Tibial nerve (tissue), 4 donors: ENCODE measurements around the gene PXN.

Experiments used
- CTCF ChIP-seq, 5 experiments: fragments of 200-600 bp in 3 of 5; fragments of 450-650 bp in 2 of 5; sonication (generic) in 3 of 5; IDR thresholded peaks; one replicate each; pipeline ENCODE4 v1.5.1; 2016 to 2019; ENCODE audit warnings: antibody characterized with exemption in 5 of 5, mild to moderate bottlenecking in 3 of 5, moderate library complexity in 2 of 5
- EP300 ChIP-seq, 2 donors: sonication (generic); formaldehyde crosslinking; IDR thresholded peaks; one replicate each; pipeline ENCODE4 v1.6.1; 2017; ENCODE audit warnings: antibody characterized with exemption in 2 of 2, mild to moderate bottlenecking in 1 of 2
- POLR2A ChIP-seq, 2 donors: fragments of 450-650 bp; IDR thresholded peaks; one replicate each; pipeline ENCODE4 v1.6.1; 2017; ENCODE audit warnings: antibody characterized with exemption in 2 of 2, mild to moderate bottlenecking in 2 of 2, moderate library complexity in 2 of 2

GRCh38 chr12:120287491-120287890 is 22.0 kb upstream of the PXN start:
- TF ChIP-seq CTCF (IDR thresholded peaks at IDR 0.05) (no peak), EP300 (IDR thresholded peaks at IDR 0.05) (no peak), POLR2A (IDR thresholded peaks at IDR 0.05) (no peak)
